ENCODE measurements around the gene KIAA0825.

DNA sequence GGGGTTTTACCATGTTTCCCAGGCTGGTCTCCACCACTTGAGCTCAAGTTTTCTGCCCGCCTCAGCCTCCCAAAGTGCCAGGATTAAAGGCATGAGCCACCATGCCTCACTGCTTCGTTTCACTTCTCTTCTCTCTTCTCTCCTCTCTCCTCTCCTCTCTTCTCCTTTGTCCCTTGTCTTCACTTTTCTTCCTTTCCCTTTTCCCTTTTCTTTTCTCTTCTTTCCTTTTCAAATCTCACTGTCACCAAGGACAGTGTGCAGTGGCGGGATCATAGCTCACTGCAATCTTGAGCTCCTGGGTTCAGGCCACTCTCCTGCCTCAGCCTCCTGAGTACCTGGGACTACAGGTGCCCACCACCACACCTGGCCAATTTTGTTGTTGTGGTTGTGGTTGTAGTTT, 49.5 kb upstream of the KIAA0825 start:
- TF ChIP-seq, protein P1, sequence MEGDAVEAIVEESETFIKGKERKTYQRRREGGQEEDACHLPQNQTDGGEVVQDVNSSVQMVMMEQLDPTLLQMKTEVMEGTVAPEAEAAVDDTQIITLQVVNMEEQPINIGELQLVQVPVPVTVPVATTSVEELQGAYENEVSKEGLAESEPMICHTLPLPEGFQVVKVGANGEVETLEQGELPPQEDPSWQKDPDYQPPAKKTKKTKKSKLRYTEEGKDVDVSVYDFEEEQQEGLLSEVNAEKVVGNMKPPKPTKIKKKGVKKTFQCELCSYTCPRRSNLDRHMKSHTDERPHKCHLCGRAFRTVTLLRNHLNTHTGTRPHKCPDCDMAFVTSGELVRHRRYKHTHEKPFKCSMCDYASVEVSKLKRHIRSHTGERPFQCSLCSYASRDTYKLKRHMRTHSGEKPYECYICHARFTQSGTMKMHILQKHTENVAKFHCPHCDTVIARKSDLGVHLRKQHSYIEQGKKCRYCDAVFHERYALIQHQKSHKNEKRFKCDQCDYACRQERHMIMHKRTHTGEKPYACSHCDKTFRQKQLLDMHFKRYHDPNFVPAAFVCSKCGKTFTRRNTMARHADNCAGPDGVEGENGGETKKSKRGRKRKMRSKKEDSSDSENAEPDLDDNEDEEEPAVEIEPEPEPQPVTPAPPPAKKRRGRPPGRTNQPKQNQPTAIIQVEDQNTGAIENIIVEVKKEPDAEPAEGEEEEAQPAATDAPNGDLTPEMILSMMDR (IDR thresholded peaks at IDR 0.05; ENCODE audit: poor library complexity, severe bottlenecking) = no peak
- TF ChIP-seq SMC3 (conservative IDR thresholded peaks at IDR 0.05; ENCODE audit: poor library complexity) (no peak), EP300 (conservative IDR thresholded peaks at IDR 0.05; ENCODE audit: poor library complexity, severe bottlenecking) (no peak), POLR2AphosphoS5 (IDR thresholded peaks at IDR 0.05) (no peak), EZH2 (IDR thresholded peaks at IDR 0.05; ENCODE audit: borderline replicate concordance, insufficient read depth, low read length, poor library complexity, severe bottlenecking) (no peak), MXI1 (conservative IDR thresholded peaks at IDR 0.05; ENCODE audit: poor library complexity, severe bottlenecking) (no peak), RAD21 (conservative IDR thresholded peaks at IDR 0.05) (no peak)
- TF ChIP-seq, protein P2, sequence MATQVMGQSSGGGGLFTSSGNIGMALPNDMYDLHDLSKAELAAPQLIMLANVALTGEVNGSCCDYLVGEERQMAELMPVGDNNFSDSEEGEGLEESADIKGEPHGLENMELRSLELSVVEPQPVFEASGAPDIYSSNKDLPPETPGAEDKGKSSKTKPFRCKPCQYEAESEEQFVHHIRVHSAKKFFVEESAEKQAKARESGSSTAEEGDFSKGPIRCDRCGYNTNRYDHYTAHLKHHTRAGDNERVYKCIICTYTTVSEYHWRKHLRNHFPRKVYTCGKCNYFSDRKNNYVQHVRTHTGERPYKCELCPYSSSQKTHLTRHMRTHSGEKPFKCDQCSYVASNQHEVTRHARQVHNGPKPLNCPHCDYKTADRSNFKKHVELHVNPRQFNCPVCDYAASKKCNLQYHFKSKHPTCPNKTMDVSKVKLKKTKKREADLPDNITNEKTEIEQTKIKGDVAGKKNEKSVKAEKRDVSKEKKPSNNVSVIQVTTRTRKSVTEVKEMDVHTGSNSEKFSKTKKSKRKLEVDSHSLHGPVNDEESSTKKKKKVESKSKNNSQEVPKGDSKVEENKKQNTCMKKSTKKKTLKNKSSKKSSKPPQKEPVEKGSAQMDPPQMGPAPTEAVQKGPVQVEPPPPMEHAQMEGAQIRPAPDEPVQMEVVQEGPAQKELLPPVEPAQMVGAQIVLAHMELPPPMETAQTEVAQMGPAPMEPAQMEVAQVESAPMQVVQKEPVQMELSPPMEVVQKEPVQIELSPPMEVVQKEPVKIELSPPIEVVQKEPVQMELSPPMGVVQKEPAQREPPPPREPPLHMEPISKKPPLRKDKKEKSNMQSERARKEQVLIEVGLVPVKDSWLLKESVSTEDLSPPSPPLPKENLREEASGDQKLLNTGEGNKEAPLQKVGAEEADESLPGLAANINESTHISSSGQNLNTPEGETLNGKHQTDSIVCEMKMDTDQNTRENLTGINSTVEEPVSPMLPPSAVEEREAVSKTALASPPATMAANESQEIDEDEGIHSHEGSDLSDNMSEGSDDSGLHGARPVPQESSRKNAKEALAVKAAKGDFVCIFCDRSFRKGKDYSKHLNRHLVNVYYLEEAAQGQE (IDR thresholded peaks at IDR 0.05; ENCODE audit: borderline replicate concordance) = no peak
